Mammary epithelial cell (primary cell): ENCODE measurements around the gene HEYL.

Experiments used
- CTCF ChIP-seq, 2 donors: IDR thresholded peaks in 1 of 2; conservative IDR thresholded peaks in 1 of 2; 2 replicates each; pipeline ENCODE4 v1.5.1; 2011 to 2012; ENCODE audit warnings: inconsistent platforms in 2 of 2, low read length in 2 of 2, mild to moderate bottlenecking in 2 of 2, control low read depth in 1 of 2, low read depth in 1 of 2; ENCODE audit not compliant: insufficient read depth in 1 of 2; ENCODE audit errors: extremely low read depth in 1 of 2
- EZH2 ChIP-seq: IDR thresholded peaks from 2 replicates; pipeline ENCODE4 v1.6.1; 2012; ENCODE audit warnings: low read length, inconsistent platforms, borderline replicate concordance

- no peak for TF ChIP-seq CTCF (conservative IDR thresholded peaks at IDR 0.05 in 1 of 2, IDR thresholded peaks at IDR 0.05 in 1 of 2; ENCODE audit: extremely low read depth in 1 of 2, insufficient read depth in 1 of 2, low read depth in 1 of 2, low read length in 2 of 2)
- no peak for TF ChIP-seq EZH2
Measured at GRCh38 chr1:39637361-39637760, 2.1 kb downstream of the HEYL start.
